ENCODE results near the gene MAP2K6. TPM values are rescaled to one million over a fixed set of nuclear protein-coding genes. Genes with fewer than 3 reads are reported as not detected.

MAP2K6 gene
- total and polyA plus RNA-seq, 2 donors (not counting 3 experiments of a cell fraction or from before 2014, with no cell fraction given) = 5.9 to 13.9 TPM

GRCh38 chr17:69411766-69412165 lies 2.7 kb upstream of the MAP2K6 start:
- Histone ChIP-seq H2AFZ (ENCODE audit: low read depth, low read length) (no peak overlapping the region), H3K79me2 (ENCODE audit: control insufficient read depth, insufficient read depth, low read length) (no peaks in the 10 kb centered on the region), H3K9ac (replicated peaks; ENCODE audit: extremely low read depth, insufficient read depth, low read length) (no peak overlapping the region), H3K36me3 (ENCODE audit: control insufficient read depth in 2 of 2, extremely low read depth in 1 of 2, insufficient read depth in 2 of 2, low read length in 2 of 2) (no peaks in the 10 kb centered on the region), H3K27ac (ENCODE audit: insufficient read depth, low read depth, low read length) (no peak overlapping the region), H4K20me1 (replicated peaks; ENCODE audit: control insufficient read depth, extremely low read depth, insufficient read depth, low read length) (no peaks in the 10 kb centered on the region), H3K9me3 (replicated peaks; ENCODE audit: control insufficient read depth, insufficient read depth, low read length) (no peaks in the 10 kb centered on the region), H3K27me3 (ENCODE audit: control insufficient read depth in 2 of 2, insufficient read depth in 2 of 2, low read length in 2 of 2) (no peaks in the 10 kb centered on the region), H3K4me3 (replicated peaks in 1 of 3; ENCODE audit: insufficient read depth in 1 of 3, low read depth in 1 of 3, low read length in 3 of 3) (no peak overlapping the region), H3K4me1 (ENCODE audit: control insufficient read depth, extremely low read depth, insufficient read depth, low read length) (peaks cover 22% of the 10 kb centered on the region), H3K9me1 (replicated peaks; ENCODE audit: control insufficient read depth, extremely low read depth, insufficient read depth, low read length) (no peaks in the 10 kb centered on the region), H3K4me2 (ENCODE audit: insufficient read depth, low read length) (no peak overlapping the region)
- DNase-seq (ENCODE audit: low read depth, low spot score) (no peak), FAIRE-seq (no peak)
- dilution Hi-C loops (cut with MboI; ENCODE audit: extremely low pct_ligation_motif_present, low sequenced_read_pairs) (no loop called here), intact Hi-C loops (cut with micrococcal nuclease) (loop anchor here (10.0 kb wide), 1 partner anchor 1143 kb away; no protein-coding TSS in a partner anchor)
- CTCF ChIA-PET = interaction anchor here (1.1 to 1.9 kb wide), 4 partner anchors 12 to 111 kb away, joined by 3 to 11 read pairs (median 3); no protein-coding TSS in a partner anchor
- TF ChIP-seq POLR2A (IDR thresholded peaks at IDR 0.05; ENCODE audit: low read depth, low read length) = no peak
- no TSS peak for BruUV-seq (replicated peaks)
- POLR2A ChIA-PET = interaction anchor here (1.3 kb wide), 1 partner anchor 17 kb away, joined by 3 read pairs; no protein-coding TSS in a partner anchor

- Histone ChIP-seq H3K4me2 (ENCODE audit: insufficient read depth, low read length) (no peak overlapping the region), H3K4me3 (replicated peaks in 1 of 3; ENCODE audit: insufficient read depth in 1 of 3, low read depth in 1 of 3, low read length in 3 of 3) (no peak overlapping the region), H3K79me2 (ENCODE audit: control insufficient read depth, insufficient read depth, low read length) (no peaks in the 10 kb centered on the region), H3K27me3 (ENCODE audit: control insufficient read depth in 2 of 2, insufficient read depth in 2 of 2, low read length in 2 of 2) (no peaks in the 10 kb centered on the region), H3K9me1 (replicated peaks; ENCODE audit: control insufficient read depth, extremely low read depth, insufficient read depth, low read length) (no peaks in the 10 kb centered on the region), H3K4me1 (ENCODE audit: control insufficient read depth, extremely low read depth, insufficient read depth, low read length) (peaks cover 27% of the 10 kb centered on the region), H3K36me3 (ENCODE audit: control insufficient read depth in 2 of 2, extremely low read depth in 1 of 2, insufficient read depth in 2 of 2, low read length in 2 of 2) (no peaks in the 10 kb centered on the region), H3K27ac (ENCODE audit: insufficient read depth, low read depth, low read length) (no peak overlapping the region), H3K9ac (replicated peaks; ENCODE audit: extremely low read depth, insufficient read depth, low read length) (no peak overlapping the region), H3K9me3 (replicated peaks; ENCODE audit: control insufficient read depth, insufficient read depth, low read length) (no peaks in the 10 kb centered on the region), H4K20me1 (replicated peaks; ENCODE audit: control insufficient read depth, extremely low read depth, insufficient read depth, low read length) (no peaks in the 10 kb centered on the region), H2AFZ (ENCODE audit: low read depth, low read length) (no peak overlapping the region)
- TF ChIP-seq JUN (IDR thresholded peaks at IDR 0.05; ENCODE audit: borderline replicate concordance, insufficient read depth, insufficient read length, low read depth) = no peak
- no peak for TF ChIP-seq EZH2 (IDR thresholded peaks at IDR 0.05; ENCODE audit: borderline replicate concordance, low read depth, low read length, severe bottlenecking)
- TF ChIP-seq POLR2A (IDR thresholded peaks at IDR 0.05; ENCODE audit: low read depth, low read length) = no peak
- no peak for TF ChIP-seq GATA2 (IDR thresholded peaks at IDR 0.05; ENCODE audit: insufficient read depth, insufficient read length, low read depth, low read length)
- no peak for TF ChIP-seq CTCF (IDR thresholded peaks at IDR 0.05; ENCODE audit: extremely low read depth in 1 of 2, insufficient read depth in 1 of 2, low read depth in 1 of 2, low read length in 2 of 2)
- no peak for TF ChIP-seq MAX (IDR thresholded peaks at IDR 0.05; ENCODE audit: insufficient read depth, insufficient read length)
- FAIRE-seq (no peak), DNase-seq (ENCODE audit: low read depth, low spot score) (no peak)
- ChIA-PET CTCF (interaction anchor here (1.1 to 1.9 kb wide), 3 partner anchors 11 to 111 kb away, joined by 3 to 11 read pairs (median 8); no protein-coding TSS in a partner anchor), POLR2A (no interaction called here)
- intact Hi-C loops (cut with micrococcal nuclease) (loop anchor here (10.0 kb wide), 1 partner anchor 1143 kb away; no protein-coding TSS in a partner anchor), dilution Hi-C loops (cut with MboI; ENCODE audit: extremely low pct_ligation_motif_present, low sequenced_read_pairs) (no loop called here)
- BruUV-seq (replicated peaks) = no TSS peak
Observed at GRCh38 chr17:69412251-69412671, 2.2 kb upstream of the MAP2K6 start.

All from endothelial cell of umbilical vein (primary cell).